ENCODE results near the gene KAT2A. TPM values are rescaled to one million over a fixed set of nuclear protein-coding genes. Genes with fewer than 3 reads are reported as not detected.

The KAT2A gene
- total RNA-seq, 1 experiment from 2014 or later = 43.5 TPM

GRCh38 chr17:42142371-42142896 lies 21.3 kb upstream of the KAT2A start:
- DNase-seq = no peak
- H3K27me3 Mint-ChIP-seq (ENCODE audit: low read depth) = no peaks in the 10 kb centered on the region
- Histone ChIP-seq H3K79me1 (ENCODE audit: insufficient read depth, low read depth, low read length, poor library complexity, severe bottlenecking) (peaks cover 13% of the 10 kb centered on the region), H3K27me3 (ENCODE audit: insufficient read depth, low read length) (no peaks in the 10 kb centered on the region), H4K8ac (replicated peaks; ENCODE audit: insufficient read length, low read depth, low read length) (no peak overlapping the region), H3K14ac (ENCODE audit: insufficient read depth, low read length) (no peak overlapping the region), H3K56ac (ENCODE audit: insufficient read length, low read depth, low read length) (no peak overlapping the region), H2BK12ac (ENCODE audit: insufficient read length, low read depth, low read length) (no peak overlapping the region), H3K4me1 (ENCODE audit: insufficient read depth, low read length) (no peaks in the 10 kb centered on the region), H3K9me3 (ENCODE audit: control insufficient read depth, low read depth, low read length) (no peaks in the 10 kb centered on the region), H3K18ac (ENCODE audit: insufficient read length, low read depth, low read length) (no peak overlapping the region), H3T11ph (ENCODE audit: low read length) (no peak overlapping the region), H2AK5ac (ENCODE audit: insufficient read length, low read length) (no peak overlapping the region), H4K20me1 (ENCODE audit: control insufficient read depth, insufficient read depth, insufficient read length) (no peaks in the 10 kb centered on the region), H3K4me2 (ENCODE audit: insufficient read depth, insufficient read length, low read length) (no peak overlapping the region), H3K23me2 (ENCODE audit: insufficient read length, low read depth, low read length, poor library complexity, severe bottlenecking) (peaks cover 5% of the 10 kb centered on the region), H4K91ac (ENCODE audit: insufficient read length, low read depth, low read length) (no peak overlapping the region), H3K27ac (ENCODE audit: insufficient read length, low read depth, low read length) (no peak overlapping the region), H2AFZ (ENCODE audit: low read length) (no peak overlapping the region), H2BK15ac (ENCODE audit: low read depth, low read length) (no peak overlapping the region; the same call in 1 of the 2 replicates), H4K5ac (ENCODE audit: insufficient read length, low read depth, low read length) (no peak overlapping the region), H3K79me2 (ENCODE audit: insufficient read depth, low read length) (peaks cover 4% of the 10 kb centered on the region; the same call in 1 of the 2 replicates), H2BK5ac (ENCODE audit: insufficient read length, low read length) (no peak overlapping the region), H2BK120ac (ENCODE audit: low read depth, low read length, poor library complexity, severe bottlenecking) (no peak overlapping the region), H3K23ac (ENCODE audit: insufficient read length, low read depth, low read length) (no peak overlapping the region), H2BK20ac (ENCODE audit: low read depth, low read length, poor library complexity, severe bottlenecking) (no peak overlapping the region), H3K9ac (ENCODE audit: extremely low read depth, insufficient read length, low read length) (no peak overlapping the region), H3K4ac (ENCODE audit: low read depth, low read length) (no peak overlapping the region)
- WGBS (ENCODE audit: extremely low coverage, insufficient read length, low lambda C conversion rate) = no CpG with 5 or more reads among the region's 7 CpGs
- H3K36me3 Mint-ChIP-seq (ENCODE audit: insufficient read depth in 1 of 3, low read depth in 3 of 3) = peaks cover 5 to 43% (median 6%) of the 10 kb centered on the region in 3 experiments; a peak in 6 of 7 replicates
- peaks cover 9 to 17% of the 10 kb centered on the region in 2 experiments; a peak in 3 of 4 replicates for H3K4me1 Mint-ChIP-seq
- H3K9me3 Mint-ChIP-seq = no peaks in the 10 kb centered on the region
- H3K27ac Mint-ChIP-seq = peak overlapping the region in 2 of 3 experiments; percentile 58 to 68; a peak in 3 of 7 replicates
- TF ChIP-seq CTCF (conservative IDR thresholded peaks at IDR 0.05) = no peak
- no peak overlapping the region for H3K4me3 Mint-ChIP-seq
